HG03354 (cell line): ENCODE measurements around the gene KRTAP10-10.
"Not testable (repeated sequence)": the region's sequence is repeated elsewhere in the genome, so short reads cannot be mapped to it uniquely, and the experiment has no call there.

Source experiments
- ATAC-seq: cut with Tn5 transposase; IDR thresholded peaks from one replicate; pipeline ENCODE4 v1.9.1; 2021; ENCODE audit warnings: mild to moderate bottlenecking; ENCODE audit not compliant: unreplicated experiment, poor library complexity, severe bottlenecking

Gene KRTAP10-10

DNA sequence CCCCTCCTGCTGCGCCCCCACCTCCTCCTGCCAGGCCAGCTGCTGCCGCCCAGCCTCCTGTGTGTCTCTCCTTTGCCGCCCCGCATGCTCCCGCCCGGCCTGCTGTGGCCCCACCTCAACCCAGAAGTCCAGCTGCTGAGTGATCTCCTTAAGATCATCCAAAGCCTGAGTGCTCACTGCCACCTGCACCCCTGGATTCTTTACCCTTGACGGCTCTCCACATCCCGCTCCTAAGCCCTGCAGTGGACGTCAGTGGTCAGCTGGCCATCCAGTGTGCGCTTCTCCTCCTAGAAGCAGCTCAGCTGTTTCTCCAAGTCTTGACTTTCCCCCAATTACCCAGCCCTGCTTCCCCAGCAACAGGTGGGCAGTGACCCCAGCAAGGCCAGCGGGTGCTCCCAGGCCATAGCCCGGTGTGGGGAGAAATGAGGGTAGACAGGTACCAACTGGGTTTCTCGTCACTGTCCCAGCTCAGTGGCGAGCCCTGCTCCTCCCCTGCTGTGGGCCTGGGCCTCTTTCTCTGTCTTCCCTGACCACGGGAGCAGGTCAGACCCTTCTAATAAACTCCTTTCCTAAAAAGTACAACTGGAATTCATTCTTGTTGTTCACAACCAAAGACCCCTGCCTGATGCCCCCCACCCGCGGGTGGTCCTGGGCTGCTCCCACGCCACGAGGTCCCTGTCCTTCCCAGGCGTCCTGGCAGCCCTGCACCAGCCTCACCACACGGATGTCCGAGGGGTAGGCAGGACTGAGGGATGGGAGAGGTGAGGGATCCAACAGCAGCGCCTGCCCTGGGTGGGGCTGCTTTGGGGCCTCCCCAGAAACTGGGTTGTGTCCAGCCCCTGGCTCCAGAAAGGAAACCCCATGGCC is 35.3 kb upstream of the KRTAP10-10 start:
- no peak for ATAC-seq

DNA sequence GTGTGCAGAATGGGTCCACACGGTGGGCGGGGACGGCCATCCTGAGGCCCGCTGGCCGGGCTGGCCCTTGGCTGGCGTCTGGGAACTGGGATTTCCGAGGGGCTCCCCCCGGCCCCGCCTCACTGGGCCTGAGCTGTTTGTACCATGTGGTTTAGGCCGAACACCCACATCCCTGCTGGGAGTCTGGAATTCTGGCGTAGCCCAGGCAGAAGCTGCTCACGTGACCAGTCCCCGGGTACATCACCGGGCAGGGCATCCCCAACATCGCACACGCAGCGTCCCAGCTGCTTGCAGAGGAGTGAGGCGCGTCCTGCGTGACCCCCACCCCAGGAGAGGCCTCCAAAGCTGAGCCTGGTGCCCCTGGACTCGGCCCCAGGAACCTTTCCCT is 34.7 kb upstream of the KRTAP10-10 start:
- no peak for ATAC-seq

DNA sequence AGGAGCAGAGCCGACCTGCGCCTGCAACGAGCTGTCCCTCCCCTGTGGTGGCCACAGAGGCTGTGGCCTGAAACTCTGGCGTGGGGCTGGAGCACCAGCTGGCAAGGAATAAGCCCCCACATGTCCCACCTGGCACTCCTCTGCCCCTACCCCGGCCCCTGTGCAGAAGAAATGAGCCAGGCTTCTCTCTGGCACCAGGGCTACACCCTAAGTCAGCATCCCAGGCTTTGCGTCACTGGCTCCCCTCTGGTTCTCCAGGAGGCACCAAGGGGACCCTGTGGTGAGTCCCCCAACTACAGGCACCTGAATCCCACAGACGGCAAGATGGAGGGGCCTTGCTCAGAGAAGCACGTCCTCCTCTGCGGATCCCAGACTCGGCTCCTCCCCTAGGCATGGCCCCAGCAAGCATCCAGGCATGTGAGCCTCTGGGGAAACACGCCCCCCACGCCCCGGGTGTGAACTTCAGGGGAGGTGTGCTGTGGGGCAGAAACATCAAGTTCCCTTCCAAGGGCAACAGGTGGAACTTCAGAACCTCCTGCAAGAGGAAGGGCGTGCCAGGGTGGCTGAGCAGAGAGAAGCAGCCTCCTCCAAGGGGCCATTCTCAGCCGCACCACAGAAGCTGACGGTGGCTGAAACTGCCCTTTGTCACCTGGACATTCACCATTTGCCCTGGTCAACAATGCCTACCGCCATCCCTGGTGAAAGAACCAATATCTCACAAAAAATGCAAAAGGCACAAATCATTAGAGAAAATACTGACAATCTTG is 33.9 kb upstream of the KRTAP10-10 start:
- no peak for ATAC-seq

DNA sequence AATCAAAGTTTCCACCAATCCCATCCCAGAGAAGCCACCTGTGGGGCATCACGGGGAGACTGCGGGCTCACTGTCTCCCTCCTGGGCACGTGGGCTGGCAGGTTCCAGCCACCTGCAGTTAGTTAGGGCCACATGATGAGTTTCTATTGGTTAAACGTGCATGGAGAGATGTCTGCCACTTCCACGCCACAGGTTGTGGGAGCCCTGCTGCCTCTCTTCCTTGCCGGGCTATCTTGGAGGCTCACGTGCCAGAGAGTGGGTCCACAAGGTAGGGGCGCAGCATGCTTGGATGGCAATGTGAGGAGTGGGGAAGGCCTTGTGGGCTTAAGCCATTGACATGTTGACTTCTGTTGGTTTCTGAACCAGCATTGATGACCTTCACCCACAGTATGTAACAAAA is 33.2 kb upstream of the KRTAP10-10 start:
- ATAC-seq = no peak

DNA sequence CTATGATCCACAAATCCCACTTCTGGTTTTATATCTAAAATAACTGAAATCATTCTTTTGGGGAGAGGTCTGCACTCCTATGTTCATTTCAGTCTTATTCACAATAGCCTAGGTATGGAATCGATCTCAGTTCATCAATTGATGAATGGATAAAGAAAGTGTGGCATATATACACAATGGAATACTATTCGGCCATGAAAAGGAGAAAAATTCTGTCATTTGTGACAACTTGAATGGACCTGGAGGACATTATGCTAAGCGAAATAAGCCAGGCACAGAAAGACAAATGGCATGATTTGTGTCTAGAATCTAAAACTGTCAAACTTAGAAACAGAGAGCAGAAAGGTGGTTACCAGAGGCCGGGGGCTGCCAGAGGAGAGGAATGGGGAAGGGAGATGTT is 30.7 kb upstream of the KRTAP10-10 start:
- no peak for ATAC-seq

DNA sequence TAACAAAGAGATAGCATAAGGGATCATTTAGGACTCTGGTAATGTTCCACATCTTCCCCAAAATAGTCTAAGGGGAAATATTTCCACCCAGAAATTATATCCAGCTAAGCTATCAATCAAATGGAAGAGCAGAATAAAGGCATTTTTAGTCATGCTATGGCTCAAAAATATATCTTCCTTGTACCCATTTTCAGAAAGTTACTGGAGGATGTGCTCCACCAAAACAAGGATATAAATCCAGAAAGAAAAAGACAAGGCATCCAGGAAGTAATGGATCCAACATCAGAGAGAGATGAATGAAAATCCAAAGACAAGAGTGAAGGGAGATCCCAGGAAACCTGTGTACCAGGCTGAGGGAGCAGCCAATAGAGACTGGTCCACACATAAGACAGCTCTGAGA is 28.0 kb upstream of the KRTAP10-10 start:
- no peak for ATAC-seq

DNA sequence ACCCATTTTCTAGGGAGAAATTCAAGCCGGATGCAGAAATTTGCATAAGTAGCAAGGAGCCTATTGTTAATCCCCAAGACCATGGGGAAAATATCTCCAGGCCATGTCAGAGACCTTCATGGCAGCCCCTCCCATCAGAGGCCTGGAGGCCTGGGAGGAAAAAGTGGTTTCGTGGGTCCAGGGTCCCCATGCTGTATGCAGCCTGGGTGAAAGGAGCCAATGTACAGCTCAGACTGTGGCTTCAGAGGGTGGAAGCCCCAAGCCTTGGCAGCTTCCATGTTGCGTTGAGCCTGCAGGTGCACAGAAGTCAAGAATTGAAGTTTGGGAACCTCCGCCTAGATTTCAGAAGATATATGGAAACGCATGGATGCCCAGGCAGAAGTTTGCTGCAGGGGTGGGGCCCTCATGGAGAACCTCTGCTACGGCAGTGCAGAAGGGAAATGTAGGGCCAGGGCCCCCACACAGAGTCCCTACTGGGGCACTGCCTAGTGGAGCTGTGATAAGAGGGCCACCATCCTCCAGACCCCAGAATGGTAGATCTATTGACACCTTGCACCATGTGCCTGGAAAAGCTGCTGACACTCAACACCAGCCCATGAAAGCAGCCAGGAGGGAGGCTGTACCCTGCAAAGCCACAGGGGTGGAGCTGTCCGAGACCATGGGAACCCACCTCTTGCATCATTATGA is 26.9 kb upstream of the KRTAP10-10 start:
- not testable (repeated sequence) for ATAC-seq

DNA sequence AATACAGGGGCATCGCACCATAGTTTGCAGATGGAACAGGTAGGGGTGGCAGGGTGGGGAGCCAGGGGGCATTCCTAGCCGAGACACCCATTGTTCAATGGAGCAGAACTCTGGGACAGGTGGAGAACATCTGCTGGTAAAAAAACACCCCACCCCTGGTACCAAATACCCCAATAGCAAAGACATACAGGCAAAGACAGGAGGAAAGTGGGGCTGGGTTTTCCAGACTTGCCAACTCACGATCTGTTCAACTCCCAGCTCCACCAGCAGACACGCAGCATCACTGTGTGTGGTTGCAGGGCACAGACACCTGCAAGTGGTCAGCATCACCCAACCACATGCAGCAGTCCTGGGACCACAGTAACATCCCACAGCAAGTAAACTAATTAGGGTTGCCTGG is 25.6 kb upstream of the KRTAP10-10 start:
- no peak for ATAC-seq

DNA sequence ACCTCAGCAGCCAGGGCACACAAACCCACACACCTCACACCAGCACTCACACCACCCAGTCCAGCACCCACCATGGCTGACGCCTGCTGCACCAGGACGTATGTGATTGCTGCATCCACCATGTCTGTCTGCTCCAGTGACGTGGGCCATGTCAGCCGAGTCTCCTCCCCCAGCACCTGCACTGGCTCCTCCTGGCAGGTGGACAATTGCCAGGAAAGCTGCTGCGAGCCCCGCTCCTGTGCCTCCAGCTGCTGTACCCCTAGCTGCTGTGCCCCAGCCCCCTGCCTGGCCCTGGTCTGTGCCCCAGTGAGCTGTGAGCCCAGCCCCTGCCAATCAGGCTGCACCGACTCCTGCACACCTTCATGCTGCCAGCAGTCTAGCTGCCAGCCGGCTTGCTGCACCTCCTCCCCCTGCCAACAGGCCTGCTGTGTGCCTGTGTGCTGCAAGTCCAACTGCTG is 25.1 kb upstream of the KRTAP10-10 start, which contains the start of gene KRTAP10-8:
Gene KRTAP10-8, plus strand, starts transcription at position 51 of the 458 bp plus-strand sequence. Its CDS starts 22 bp downstream, at position 73.
- ATAC-seq = no peak

DNA sequence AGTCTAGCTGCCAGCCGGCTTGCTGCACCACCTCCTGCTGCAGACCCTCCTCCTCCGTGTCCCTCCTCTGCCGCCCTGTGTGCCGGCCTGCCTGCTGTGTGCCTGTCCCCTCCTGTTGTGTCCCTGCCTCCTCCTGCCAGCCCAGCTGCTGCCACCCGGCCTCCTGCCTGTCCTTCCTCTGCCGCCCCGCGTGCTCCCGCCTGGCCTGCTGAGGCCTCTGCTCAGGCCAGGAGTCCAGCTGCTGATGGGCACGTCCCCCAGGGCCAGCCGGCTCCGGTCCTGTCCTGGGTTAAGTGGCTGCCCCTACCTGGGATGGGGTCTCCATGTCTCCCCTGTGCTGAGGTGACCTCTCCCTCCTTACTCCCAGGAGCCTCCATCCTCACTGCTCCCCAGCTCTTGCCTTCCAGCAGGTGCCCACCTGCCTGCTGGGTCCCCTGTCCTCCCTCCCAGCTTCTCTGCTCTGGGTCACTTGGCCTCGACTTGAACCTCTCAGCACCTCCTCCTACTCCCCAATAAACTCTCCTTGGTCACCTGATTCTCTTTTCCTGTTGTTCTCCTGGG is 24.4 kb upstream of the KRTAP10-10 start:
- ATAC-seq = no peak

DNA sequence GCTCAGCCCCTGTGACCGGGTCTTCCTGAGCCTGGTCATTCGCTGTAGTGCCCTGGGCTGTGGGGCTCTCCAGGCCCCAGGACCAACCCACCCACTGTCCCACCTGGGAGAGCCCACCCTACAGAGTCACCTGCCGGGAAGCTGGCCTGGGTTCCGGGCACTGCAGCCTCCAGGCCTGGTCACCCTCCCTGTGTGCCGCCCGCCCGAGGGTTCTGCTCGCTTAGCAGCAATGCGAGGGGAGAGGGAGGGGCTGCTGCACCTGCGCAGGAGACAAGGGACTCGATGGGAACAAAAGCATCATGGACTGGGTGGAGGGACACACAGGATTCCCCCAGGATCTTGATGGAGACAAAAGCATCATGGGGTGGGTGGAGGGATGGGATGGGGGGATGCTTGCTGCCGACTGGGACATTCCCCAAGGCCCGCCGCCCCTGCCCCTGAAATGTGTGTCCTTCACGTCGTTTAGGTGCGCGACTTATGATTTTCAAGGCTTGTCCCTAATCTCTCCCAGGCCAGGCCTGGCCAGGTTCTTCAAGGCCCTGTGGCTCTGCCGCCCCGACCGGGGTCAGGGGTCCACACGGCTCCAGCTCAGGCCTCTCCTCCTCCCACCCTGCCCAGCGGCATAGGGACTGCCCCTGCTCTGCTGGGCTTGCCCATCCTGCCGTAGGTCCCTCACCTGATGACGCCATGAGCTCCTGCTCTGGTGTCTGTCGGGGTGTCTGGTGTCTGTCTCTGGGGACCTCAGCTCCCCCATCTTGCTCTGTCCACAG is 23.6 kb upstream of the KRTAP10-10 start:
- no peak for ATAC-seq

DNA sequence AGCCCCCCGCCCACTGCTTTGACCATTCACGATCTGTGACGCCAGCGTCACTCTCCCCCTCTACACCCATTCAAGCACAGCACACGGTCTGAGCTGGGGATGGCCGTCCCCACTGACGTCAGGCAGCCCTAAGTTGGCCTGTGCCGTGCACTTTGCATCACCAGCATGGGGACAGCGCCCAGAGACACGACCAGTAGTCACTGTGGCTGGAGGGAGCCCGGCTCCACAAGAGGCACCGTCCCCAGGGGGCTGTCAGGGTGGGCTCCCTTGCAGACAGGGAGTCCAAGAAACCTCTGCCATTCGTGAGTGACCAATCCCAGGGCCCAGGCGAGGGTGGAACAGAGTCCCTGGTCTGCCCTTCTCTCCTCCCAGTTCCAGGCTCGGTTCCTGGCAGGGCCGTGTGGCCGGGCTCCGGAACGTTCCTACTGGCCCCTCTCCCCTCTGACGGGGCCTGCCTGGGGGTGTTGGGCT is 23.0 kb upstream of the KRTAP10-10 start:
- no peak for ATAC-seq

DNA sequence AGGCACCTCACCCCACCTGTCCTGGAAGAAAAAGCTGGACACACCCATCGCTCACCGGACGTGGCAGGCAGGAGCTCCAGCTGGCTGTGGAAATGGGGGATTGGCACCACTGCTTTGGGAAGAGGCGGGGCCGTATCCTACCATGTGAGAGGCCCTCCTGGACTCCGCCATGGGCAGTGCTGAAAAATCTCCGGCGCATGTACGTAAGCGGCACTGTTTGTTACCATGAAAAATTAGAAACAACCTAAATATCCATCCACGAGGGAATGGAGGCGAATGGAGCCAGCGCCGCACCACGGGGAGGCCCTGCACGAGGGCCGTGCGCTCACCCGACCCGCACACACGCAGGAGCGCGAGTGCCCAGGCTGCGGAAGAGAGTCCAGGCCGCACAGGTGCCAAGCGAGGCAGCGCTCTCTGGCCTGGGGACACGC is 22.2 kb upstream of the KRTAP10-10 start:
- no peak for ATAC-seq

DNA sequence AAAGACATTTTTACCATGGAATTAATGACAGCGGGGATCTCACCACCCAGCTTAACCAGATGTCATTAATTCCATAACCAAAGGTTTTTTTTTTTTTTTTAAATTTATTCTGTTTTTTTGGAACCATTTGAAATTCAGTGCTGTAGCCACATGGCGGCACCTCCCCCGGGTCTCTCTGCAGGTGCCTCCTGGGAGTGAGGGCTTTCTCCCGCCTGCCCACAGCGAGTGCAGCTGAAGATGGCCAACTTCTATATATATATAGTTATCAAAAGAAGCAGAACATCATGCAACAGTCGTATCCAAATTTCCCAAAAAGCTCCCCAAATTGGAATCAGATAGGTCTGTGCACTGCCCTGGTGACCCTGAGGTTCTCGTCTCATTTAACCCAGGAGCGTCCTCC is 21.7 kb upstream of the KRTAP10-10 start:
- ATAC-seq = no peak

DNA sequence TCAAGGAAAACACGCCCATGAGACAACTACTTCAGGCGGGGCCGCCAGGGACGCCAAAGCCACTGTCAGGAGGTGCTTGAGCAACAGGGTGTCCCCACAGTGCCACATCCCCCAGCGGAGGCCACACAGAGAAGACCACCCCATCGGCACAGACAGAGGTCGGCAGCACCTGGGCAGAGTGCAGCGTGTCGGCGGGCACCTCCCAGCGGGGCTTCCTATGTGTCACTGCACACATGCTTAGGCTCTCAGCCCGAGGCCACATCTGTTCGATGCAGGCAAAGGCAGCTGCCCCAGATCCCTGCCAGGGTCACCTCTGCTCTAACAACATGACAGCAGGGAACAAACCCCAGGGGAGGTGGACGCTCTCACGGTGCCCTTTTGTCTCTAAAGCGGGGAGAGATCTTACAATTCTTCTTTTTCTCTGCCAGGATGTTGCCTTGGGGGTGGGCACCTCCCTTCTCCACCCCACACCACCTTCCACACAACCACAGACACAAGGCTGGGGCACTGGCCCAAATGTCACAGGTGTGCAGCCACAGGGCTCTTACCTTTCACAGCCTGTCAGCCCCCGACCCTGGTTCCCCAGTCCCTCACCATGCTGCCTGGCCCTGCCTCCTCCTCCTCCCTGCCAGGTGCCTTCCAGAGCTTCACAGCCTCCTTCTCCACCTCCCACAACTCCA is 21.1 kb upstream of the KRTAP10-10 start:
- no peak for ATAC-seq

DNA sequence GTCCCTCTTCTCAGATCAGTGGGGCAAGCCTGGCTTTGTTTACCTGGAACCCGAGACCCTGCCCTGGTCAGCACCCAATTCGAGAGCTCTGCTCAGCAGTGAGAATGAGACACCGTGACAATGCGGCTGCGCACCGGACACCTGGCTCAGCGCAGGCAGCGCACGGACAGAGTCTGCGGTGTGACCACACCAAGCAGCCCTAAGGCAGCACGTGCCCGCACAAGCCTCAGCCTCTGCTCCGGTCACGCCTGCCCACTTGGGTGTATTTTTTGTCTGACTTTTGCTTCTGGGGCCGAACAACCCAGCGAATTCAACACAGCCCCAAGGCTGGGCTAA is 20.6 kb upstream of the KRTAP10-10 start:
- ATAC-seq = no peak

DNA sequence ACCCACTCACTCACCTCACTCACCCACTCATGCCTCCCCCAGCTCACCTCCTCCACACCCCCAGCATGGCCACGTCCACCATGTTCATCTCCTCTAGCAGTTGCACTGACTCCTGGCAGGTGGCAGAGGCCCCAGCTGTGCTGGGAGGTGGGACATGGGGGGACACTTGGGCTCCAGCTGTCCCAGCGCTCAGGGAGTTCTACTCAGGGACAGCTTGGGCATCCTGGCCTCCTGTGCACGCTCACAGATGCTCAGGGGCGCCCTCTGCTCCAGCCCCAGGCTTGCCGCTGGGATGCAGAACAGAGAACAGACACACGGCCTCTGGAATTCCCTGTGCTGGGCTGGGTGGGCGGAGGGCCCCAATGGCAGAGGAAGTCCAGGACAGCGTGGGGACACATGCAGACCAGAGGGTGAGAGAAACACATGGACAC is 20.1 kb upstream of the KRTAP10-10 start:
- ATAC-seq = no peak

DNA sequence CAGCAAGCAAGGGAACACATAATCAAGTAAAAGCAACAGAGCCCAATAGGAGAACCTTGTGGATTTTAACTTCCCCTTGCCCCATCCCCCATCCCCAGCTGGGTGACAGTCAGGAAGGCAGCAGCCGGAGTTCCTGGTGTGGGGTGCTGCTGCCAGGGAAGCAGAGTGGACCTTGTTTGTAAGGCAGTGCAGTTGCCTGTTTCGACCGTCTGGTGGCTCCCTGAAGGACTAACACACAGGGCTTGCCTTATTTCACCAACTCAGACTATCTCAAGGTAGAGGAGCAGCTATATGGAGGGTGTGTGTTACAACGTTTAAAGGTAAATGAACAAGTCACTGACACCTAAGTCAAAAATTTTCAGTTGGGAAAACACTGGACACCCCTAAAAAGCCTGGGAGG is 18.7 kb upstream of the KRTAP10-10 start:
- ATAC-seq = no peak

DNA sequence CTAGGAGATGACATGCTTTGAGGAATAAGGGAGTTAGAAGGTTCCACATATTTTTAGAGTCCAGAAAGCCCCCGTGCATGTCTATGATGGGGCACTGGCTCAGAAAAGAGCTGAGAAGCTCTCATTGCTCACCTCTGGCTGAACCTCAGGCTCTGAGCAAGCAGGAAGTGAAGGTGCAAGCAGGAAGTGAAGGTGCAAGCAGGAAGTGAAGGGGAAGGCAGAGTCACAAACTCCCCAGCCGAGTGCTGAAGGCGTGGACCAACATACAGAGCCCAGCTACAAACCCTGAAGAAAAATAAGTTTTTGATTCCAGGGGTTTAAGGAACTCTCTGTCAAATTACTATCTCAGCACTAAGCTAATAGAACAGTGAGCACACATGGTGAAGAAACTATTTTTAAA is 18.2 kb upstream of the KRTAP10-10 start:
- ATAC-seq = no peak
